Measurements from ENCODE around the gene MRPS22. TPM values are rescaled to one million over a fixed set of nuclear protein-coding genes. Genes with fewer than 3 reads are reported as not detected.

The MRPS22 gene
- total RNA-seq (2012; rRNA removed), result 81.9 and 83.7 TPM in 2 replicates

- H3K4me1 ChIP-seq (ENCODE audit: control insufficient read depth, insufficient read depth, low read length), result peaks cover 20% of the 10 kb centered on the region
- peak within 1 kb of the TSS; percentile 87 for H3K4me3 ChIP-seq (ENCODE audit: low read length)
- no peaks in the 10 kb centered on the region for H3K27me3 ChIP-seq (ENCODE audit: control insufficient read depth, insufficient read depth, low read length)
- H3K9me3 ChIP-seq (replicated peaks; ENCODE audit: low read length), result no peaks in the 10 kb centered on the region
- H3K9ac ChIP-seq (ENCODE audit: low read depth, low read length), result peak within 1 kb of the TSS; percentile 93
- peak within 1 kb of the TSS; percentile 96 for H3K4me2 ChIP-seq (ENCODE audit: low read length)
- H3K36me3 ChIP-seq (ENCODE audit: insufficient read depth, low read length), result peaks cover 32% of the 10 kb centered on the region
Observed at GRCh38 chr3:139343895-139344856, at the start of gene MRPS22. Gene MRPS22 (plus strand): TSS chr3:139344020. CDS start chr3:139344027, 7 bp downstream.

DNA sequence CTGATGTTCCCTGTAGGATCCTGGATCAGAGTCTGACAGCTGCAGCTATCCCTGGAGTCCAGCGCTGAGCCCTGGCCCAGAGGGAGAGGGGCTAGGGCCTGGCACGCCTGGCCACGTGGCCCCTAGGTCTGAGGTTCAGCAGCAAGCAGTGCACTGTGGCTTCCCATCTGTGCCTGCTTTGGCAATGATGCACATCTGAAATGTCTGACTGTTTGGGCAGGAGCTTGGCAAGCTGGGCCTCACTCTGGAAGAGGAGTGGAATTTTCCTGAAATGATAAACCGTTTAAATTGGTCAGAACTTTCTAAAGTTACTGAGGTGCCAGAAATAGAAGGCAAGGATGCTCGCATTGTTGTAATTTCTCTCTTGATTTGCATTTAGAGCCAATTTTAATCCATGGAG, 48.8 kb upstream of the MRPS22 start:
- H3K9ac ChIP-seq (ENCODE audit: low read depth, low read length), result no peak overlapping the region
- no peak overlapping the region for H3K4me2 ChIP-seq (ENCODE audit: low read length)
- H3K36me3 ChIP-seq (ENCODE audit: insufficient read depth, low read length), result no peaks in the 10 kb centered on the region
- H3K4me3 ChIP-seq (ENCODE audit: low read length), result no peak overlapping the region
- peaks cover 27% of the 10 kb centered on the region for H3K4me1 ChIP-seq (ENCODE audit: control insufficient read depth, insufficient read depth, low read length)
- H3K9me3 ChIP-seq (replicated peaks; ENCODE audit: low read length), result no peaks in the 10 kb centered on the region
- H3K27me3 ChIP-seq (ENCODE audit: control insufficient read depth, insufficient read depth, low read length), result no peaks in the 10 kb centered on the region

- Histone ChIP-seq H3K4me3 (ENCODE audit: low read length) (no peak overlapping the region), H3K4me2 (ENCODE audit: low read length) (no peak overlapping the region), H3K27me3 (ENCODE audit: control insufficient read depth, insufficient read depth, low read length) (no peaks in the 10 kb centered on the region), H3K9ac (ENCODE audit: low read depth, low read length) (no peak overlapping the region), H3K36me3 (ENCODE audit: insufficient read depth, low read length) (no peaks in the 10 kb centered on the region), H3K4me1 (ENCODE audit: control insufficient read depth, insufficient read depth, low read length) (peaks cover 38% of the 10 kb centered on the region), H3K9me3 (replicated peaks; ENCODE audit: low read length) (no peaks in the 10 kb centered on the region)
Observed at GRCh38 chr3:139296141-139296718, 47.6 kb upstream of the MRPS22 start.

- H3K4me1 ChIP-seq (ENCODE audit: control insufficient read depth, insufficient read depth, low read length), result peaks cover 47% of the 10 kb centered on the region
- no peaks in the 10 kb centered on the region for H3K36me3 ChIP-seq (ENCODE audit: insufficient read depth, low read length)
- H3K9me3 ChIP-seq (replicated peaks; ENCODE audit: low read length), result no peaks in the 10 kb centered on the region
- H3K9ac ChIP-seq (ENCODE audit: low read depth, low read length), result no peak overlapping the region
- no peaks in the 10 kb centered on the region for H3K27me3 ChIP-seq (ENCODE audit: control insufficient read depth, insufficient read depth, low read length)
- no peak overlapping the region for H3K4me3 ChIP-seq (ENCODE audit: low read length)
- no peak overlapping the region for H3K4me2 ChIP-seq (ENCODE audit: low read length)
Observed at GRCh38 chr3:139297588-139298311, 46.1 kb upstream of the MRPS22 start.

GRCh38 chr3:139299261-139300132, 44.3 kb upstream of the MRPS22 start:
- peaks cover 58% of the 10 kb centered on the region for H3K4me1 ChIP-seq (ENCODE audit: control insufficient read depth, insufficient read depth, low read length)
- H3K4me2 ChIP-seq (ENCODE audit: low read length), result peak overlapping the region; percentile 7
- H3K9ac ChIP-seq (ENCODE audit: low read depth, low read length), result peak overlapping the region; percentile 12
- H3K36me3 ChIP-seq (ENCODE audit: insufficient read depth, low read length), result no peaks in the 10 kb centered on the region
- no peaks in the 10 kb centered on the region for H3K9me3 ChIP-seq (replicated peaks; ENCODE audit: low read length)
- H3K4me3 ChIP-seq (ENCODE audit: low read length), result no peak overlapping the region
- no peaks in the 10 kb centered on the region for H3K27me3 ChIP-seq (ENCODE audit: control insufficient read depth, insufficient read depth, low read length)

DNA sequence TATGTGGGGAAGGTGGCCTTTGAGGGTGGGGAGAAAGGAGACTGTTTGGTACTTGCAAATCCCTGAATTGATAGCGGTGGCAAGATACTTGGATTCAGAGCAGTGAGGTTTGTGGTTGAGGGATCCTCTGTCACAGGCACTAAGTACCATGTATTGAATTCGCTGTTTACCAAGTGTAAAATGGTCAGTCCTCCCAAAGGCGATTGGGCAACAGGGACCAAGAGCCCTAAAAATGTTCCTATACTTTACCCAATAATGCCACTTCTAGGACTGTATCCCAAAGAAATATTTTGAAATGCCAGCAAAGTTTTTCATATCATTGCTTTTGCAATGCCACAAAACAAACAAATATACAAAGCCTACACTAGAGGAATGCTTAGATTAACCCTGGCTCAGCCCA, 43.4 kb upstream of the MRPS22 start:
- H3K4me2 ChIP-seq (ENCODE audit: low read length), result no peak overlapping the region
- no peaks in the 10 kb centered on the region for H3K36me3 ChIP-seq (ENCODE audit: insufficient read depth, low read length)
- peaks cover 59% of the 10 kb centered on the region for H3K4me1 ChIP-seq (ENCODE audit: control insufficient read depth, insufficient read depth, low read length)
- no peak overlapping the region for H3K9ac ChIP-seq (ENCODE audit: low read depth, low read length)
- H3K4me3 ChIP-seq (ENCODE audit: low read length), result no peak overlapping the region
- H3K27me3 ChIP-seq (ENCODE audit: control insufficient read depth, insufficient read depth, low read length), result no peaks in the 10 kb centered on the region
- no peaks in the 10 kb centered on the region for H3K9me3 ChIP-seq (replicated peaks; ENCODE audit: low read length)

GRCh38 chr3:139301183-139301582, 42.6 kb upstream of the MRPS22 start:
- Histone ChIP-seq H3K4me2 (ENCODE audit: low read length) (no peak overlapping the region), H3K27me3 (ENCODE audit: control insufficient read depth, insufficient read depth, low read length) (no peaks in the 10 kb centered on the region), H3K9ac (ENCODE audit: low read depth, low read length) (peak overlapping the region; percentile 66), H3K9me3 (replicated peaks; ENCODE audit: low read length) (no peaks in the 10 kb centered on the region), H3K4me1 (ENCODE audit: control insufficient read depth, insufficient read depth, low read length) (peaks cover 59% of the 10 kb centered on the region), H3K36me3 (ENCODE audit: insufficient read depth, low read length) (no peaks in the 10 kb centered on the region), H3K4me3 (ENCODE audit: low read length) (peak overlapping the region; percentile 5)

GRCh38 chr3:139301654-139302053, 42.2 kb upstream of the MRPS22 start:
- H3K27me3 ChIP-seq (ENCODE audit: control insufficient read depth, insufficient read depth, low read length), result no peaks in the 10 kb centered on the region
- H3K9ac ChIP-seq (ENCODE audit: low read depth, low read length), result peak overlapping the region; percentile 66
- H3K4me3 ChIP-seq (ENCODE audit: low read length), result peak overlapping the region; percentile 5
- H3K4me1 ChIP-seq (ENCODE audit: control insufficient read depth, insufficient read depth, low read length), result peaks cover 59% of the 10 kb centered on the region
- H3K9me3 ChIP-seq (replicated peaks; ENCODE audit: low read length), result no peaks in the 10 kb centered on the region
- peak overlapping the region; percentile 24 for H3K4me2 ChIP-seq (ENCODE audit: low read length)
- no peaks in the 10 kb centered on the region for H3K36me3 ChIP-seq (ENCODE audit: insufficient read depth, low read length)

- no peaks in the 10 kb centered on the region for H3K36me3 ChIP-seq (ENCODE audit: insufficient read depth, low read length)
- H3K4me2 ChIP-seq (ENCODE audit: low read length), result peak overlapping the region; percentile 53
- peak overlapping the region; percentile 76 for H3K9ac ChIP-seq (ENCODE audit: low read depth, low read length)
- H3K4me3 ChIP-seq (ENCODE audit: low read length), result peak overlapping the region; percentile 28
- H3K4me1 ChIP-seq (ENCODE audit: control insufficient read depth, insufficient read depth, low read length), result peaks cover 59% of the 10 kb centered on the region
- H3K27me3 ChIP-seq (ENCODE audit: control insufficient read depth, insufficient read depth, low read length), result no peaks in the 10 kb centered on the region
- no peaks in the 10 kb centered on the region for H3K9me3 ChIP-seq (replicated peaks; ENCODE audit: low read length)
Observed at GRCh38 chr3:139302084-139302800, 41.6 kb upstream of the MRPS22 start.

GRCh38 chr3:139302801-139303113, 41.1 kb upstream of the MRPS22 start:
- H3K4me3 ChIP-seq (ENCODE audit: low read length), result peak overlapping the region; percentile 28
- H3K4me2 ChIP-seq (ENCODE audit: low read length), result peak overlapping the region; percentile 53
- no peaks in the 10 kb centered on the region for H3K27me3 ChIP-seq (ENCODE audit: control insufficient read depth, insufficient read depth, low read length)
- no peaks in the 10 kb centered on the region for H3K9me3 ChIP-seq (replicated peaks; ENCODE audit: low read length)
- no peaks in the 10 kb centered on the region for H3K36me3 ChIP-seq (ENCODE audit: insufficient read depth, low read length)
- peaks cover 63% of the 10 kb centered on the region for H3K4me1 ChIP-seq (ENCODE audit: control insufficient read depth, insufficient read depth, low read length)
- peak overlapping the region; percentile 76 for H3K9ac ChIP-seq (ENCODE audit: low read depth, low read length)
